Pancreas (tissue), 10 donors: ENCODE data around the gene XK. TPM values are rescaled to one million over a fixed set of nuclear protein-coding genes. Genes with fewer than 3 reads are reported as not detected.
A peak's percentile ranks its signal among the peaks of the same experiment; 100 is the strongest.

Experiments used
- ATAC-seq, 4 donors: fragments of 200-7000 bp; cut with Tn5 transposase; one replicate each; pipeline versions ENCODE4 v1.8.0 to v1.9.1; 2020; ENCODE audit warnings: mild to moderate bottlenecking in 4 of 4, moderate library complexity in 4 of 4
- DNase-seq, 6 donors: peaks; one replicate each; pipeline ENCODE4 v3.0.0-alpha.2; 2020
- FAIRE-seq: peaks from 2 replicates; lab custom pipeline; 2012; peaks lifted over from hg19 to GRCh38; lab: Jason Lieb, UNC
- H3K27ac ChIP-seq, 4 donors: fragments of 200-600 bp; sonication (generic); 1 replicate in 3 of 4; 2 replicates in 1 of 4; pipeline versions ENCODE4 v1.5.0 to v1.8.0; 2020
- H3K27me3 ChIP-seq, 4 donors: fragments of 200-600 bp; one replicate each; pipeline ENCODE4 v1.8.0; 2021
- H3K36me3 ChIP-seq, 3 donors: fragments of 200-600 bp; sonication (generic) in 1 of 3; one replicate each; pipeline versions ENCODE4 v1.5.0 to v1.8.0; 2020 to 2021
- H3K4me1 ChIP-seq, 3 donors: fragments of 200-600 bp; one replicate each; pipeline ENCODE4 v1.8.0; 2021
- H3K4me3 ChIP-seq, 4 donors: fragments of 200-600 bp; sonication (generic) in 2 of 4; one replicate each; pipeline versions ENCODE4 v1.5.0 to v1.8.0; 2020 to 2021
- H3K9me3 ChIP-seq, 4 donors: fragments of 200-600 bp; one replicate each; pipeline ENCODE4 v1.8.0; 2021
- CTCF ChIP-seq, 4 donors: fragments of 200-600 bp; sonication (generic) in 3 of 4; IDR thresholded peaks; one replicate each; pipeline versions ENCODE4 v1.5.0 to v1.8.0; 2021; ENCODE audit warnings: antibody characterized with exemption in 4 of 4
- WGBS, 2 donors: extraction: QIAGEN DNeasy Blood & Tissue Kit; methylation state at CpG; one replicate each; pipeline ENCODE4 v1.1.7; 2013; 5-methylcytosine and 5-hydroxymethylcytosine counted together
- intact Hi-C, 3 donors: fragments of 100-400 bp; cut with DNase I; formaldehyde crosslinking; loops; one replicate each; pipeline versions ENCODE4 v1.11.1 to v1.14.2; 2022
- polyA plus RNA-seq, 2 donors: library from polyadenylated mRNA; stranded (reverse); fragments of 200-250 nt; gene quantifications; one replicate each; pipeline ENCODE4 v1.2.3, GENCODE V29; 2013
- total RNA-seq, 6 donors: library from RNA; stranded (reverse); fragmentation: NEBNext Ultra II Directional in 4 of 6; extraction: Animal tissue kit (Norgen Biotek cat#: 25700) in 4 of 6; gene quantifications; one replicate each; pipeline versions ENCODE4 v1.2.1 to v1.2.4, GENCODE V29; 2021 to 2023
- donor health status: healthy with polysubstance abuse.
- donor health status: DM: no; HTN: no; CAD: no; lungs with moderate emphysema.
- donor health status: DM: no; HTN: no; CAD: no.
- donor health status: control.
- donor health status: control.
- donor health status: Bipolar disorder and iron deficiency.
- donor health status: DM: yes; HTN: yes; CAD: no.
- donor health status: DM: no; HTN: no; CAD: no.
- donor health status: DM: no; HTN: no; CAD: no.
- donor health status: DM: yes; HTN: yes; CAD: no.

Gene XK
- total and polyA plus RNA-seq, 8 donors: 1.2 to 5.4 (median 3.9) TPM

GRCh38 chrX:37746218-37746941 is 60.8 kb downstream of the XK start:
- H3K4me1 ChIP-seq: no peaks in the 10 kb centered on the region
- TF ChIP-seq CTCF (IDR thresholded peaks at IDR 0.05): no peak
- FAIRE-seq: no peak
- H3K27me3 ChIP-seq: no peaks in the 10 kb centered on the region
- no peaks in the 10 kb centered on the region for H3K36me3 ChIP-seq
- H3K9me3 ChIP-seq: no peaks in the 10 kb centered on the region
- no peak for DNase-seq
- H3K4me3 ChIP-seq: no peak overlapping the region
- 73 to 89% methylated on average over 7 of the region's 7 CpGs for WGBS, 2 donors
- intact Hi-C loops: loop anchor here in 1 of 3 donors (10.0 kb wide), 2 partner anchors 78 to 428 kb away; no protein-coding TSS in a partner anchor
- H3K27ac ChIP-seq: no peak overlapping the region
- ATAC-seq: peak in 2 of 4 donors; percentile 48 to 55

- FAIRE-seq (no peak), DNase-seq (no peak), ATAC-seq (no peak)
- WGBS, 2 donors: 89 to 91% methylated on average over 1 of the region's 1 CpG
- no peak overlapping the region for H3K27ac ChIP-seq
- no peaks in the 10 kb centered on the region for H3K9me3 ChIP-seq
- no peaks in the 10 kb centered on the region for H3K36me3 ChIP-seq
- intact Hi-C loops: loop anchor here in 1 of 3 donors (10.0 kb wide), 2 partner anchors 78 to 428 kb away; no protein-coding TSS in a partner anchor
- H3K4me3 ChIP-seq: no peak overlapping the region
- no peaks in the 10 kb centered on the region for H3K27me3 ChIP-seq
- no peak for TF ChIP-seq CTCF (IDR thresholded peaks at IDR 0.05)
- H3K4me1 ChIP-seq: no peaks in the 10 kb centered on the region
Observed at GRCh38 chrX:37746951-37747350, 61.4 kb downstream of the XK start.

GRCh38 chrX:37752281-37752680 is 66.7 kb downstream of the XK start:
- H3K4me3 ChIP-seq: no peak overlapping the region
- H3K36me3 ChIP-seq: no peaks in the 10 kb centered on the region
- H3K27ac ChIP-seq: no peak overlapping the region
- WGBS, 2 donors: 56 to 79% methylated on average over 2 of the region's 2 CpGs
- H3K9me3 ChIP-seq: no peaks in the 10 kb centered on the region
- no peaks in the 10 kb centered on the region for H3K27me3 ChIP-seq
- no peak for TF ChIP-seq CTCF (IDR thresholded peaks at IDR 0.05)
- no peak for FAIRE-seq
- intact Hi-C loops: no loop called here
- no peak for ATAC-seq
- H3K4me1 ChIP-seq: no peaks in the 10 kb centered on the region
- no peak for DNase-seq

- H3K9me3 ChIP-seq: no peaks in the 10 kb centered on the region
- no peak for DNase-seq
- no peaks in the 10 kb centered on the region for H3K4me1 ChIP-seq
- TF ChIP-seq CTCF (IDR thresholded peaks at IDR 0.05): no peak
- H3K4me3 ChIP-seq: no peak overlapping the region
- ATAC-seq: no peak
- H3K36me3 ChIP-seq: no peaks in the 10 kb centered on the region
- no peak for FAIRE-seq
- no peak overlapping the region for H3K27ac ChIP-seq
- intact Hi-C loops: no loop called here
- no peaks in the 10 kb centered on the region for H3K27me3 ChIP-seq
Observed at GRCh38 chrX:37752936-37753335, 67.3 kb downstream of the XK start.

- FAIRE-seq (no peak), DNase-seq (no peak), ATAC-seq (no peak)
- intact Hi-C loops: no loop called here
- Histone ChIP-seq H3K27ac (no peak overlapping the region), H3K4me1 (no peaks in the 10 kb centered on the region), H3K36me3 (no peaks in the 10 kb centered on the region), H3K4me3 (no peak overlapping the region), H3K27me3 (no peaks in the 10 kb centered on the region), H3K9me3 (no peaks in the 10 kb centered on the region)
- WGBS, 2 donors: 62 to 88% methylated on average over 2 of the region's 2 CpGs
- no peak for TF ChIP-seq CTCF (IDR thresholded peaks at IDR 0.05)
Observed at GRCh38 chrX:37753384-37753783, 67.8 kb downstream of the XK start.
